ENCODE results near the gene PIK3CA. TPM values are rescaled to one million over a fixed set of nuclear protein-coding genes. Genes with fewer than 3 reads are reported as not detected.

The PIK3CA gene
- total and polyA plus RNA-seq, 3 experiments from 2014 or later, result 18.3 to 19.5 (median 18.8) TPM

DNA sequence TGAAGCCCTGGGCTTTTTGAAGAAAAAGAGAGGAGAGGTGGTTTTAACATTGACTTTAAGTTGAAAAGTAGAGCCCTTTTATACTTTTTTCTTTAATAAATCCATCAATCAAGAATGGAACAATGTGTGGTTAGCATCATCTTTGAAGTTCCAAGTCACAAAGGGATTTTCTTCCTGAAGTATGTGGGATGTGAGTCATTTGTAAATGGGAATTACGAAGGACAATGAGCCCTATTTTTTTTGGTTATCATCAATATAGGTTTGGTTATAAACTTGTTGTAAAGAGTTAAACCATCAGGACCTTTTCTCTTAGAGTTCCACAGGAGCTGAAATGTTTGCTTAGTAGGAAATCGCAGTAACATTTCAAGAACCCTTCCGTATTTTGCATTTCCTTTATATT is 38.3 kb downstream of the PIK3CA start:
- Mint-ChIP-seq H3K36me3 (peaks cover 0 to 1% (median 0%) of the 10 kb centered on the region in 3 donors), H3K4me1 (peaks cover 49 to 83% (median 82%) of the 10 kb centered on the region in 3 donors), H3K4me3 (no peak overlapping the region), H3K9me3 (no peaks in the 10 kb centered on the region), H3K27ac (peak overlapping the region in 1 of 8 donors; percentile 15), H3K27me3 (no peaks in the 10 kb centered on the region)
- no peak for DNase-seq
- H3K36me3 ChIP-seq (ENCODE audit: insufficient read depth, low read length), result no peaks in the 10 kb centered on the region
- ChIA-PET POLR2A (no interaction called here), CTCF (interaction anchor here (1.1 kb wide), 1 partner anchor 23 kb away, joined by 6 read pairs; no protein-coding TSS in a partner anchor)
- peaks cover 16% of the 10 kb centered on the region for H3K4me1 ChIP-seq (ENCODE audit: insufficient read depth, low read length)
- no peaks in the 10 kb centered on the region for H3K27me3 ChIP-seq (ENCODE audit: insufficient read depth, low read length, poor library complexity, severe bottlenecking)
- no peaks in the 10 kb centered on the region for H3K9me3 ChIP-seq (ENCODE audit: low read length)
- no peak overlapping the region for H3K4me3 ChIP-seq (ENCODE audit: low read length)
- no peak overlapping the region for H3K27ac ChIP-seq (ENCODE audit: low read depth, low read length)

DNA sequence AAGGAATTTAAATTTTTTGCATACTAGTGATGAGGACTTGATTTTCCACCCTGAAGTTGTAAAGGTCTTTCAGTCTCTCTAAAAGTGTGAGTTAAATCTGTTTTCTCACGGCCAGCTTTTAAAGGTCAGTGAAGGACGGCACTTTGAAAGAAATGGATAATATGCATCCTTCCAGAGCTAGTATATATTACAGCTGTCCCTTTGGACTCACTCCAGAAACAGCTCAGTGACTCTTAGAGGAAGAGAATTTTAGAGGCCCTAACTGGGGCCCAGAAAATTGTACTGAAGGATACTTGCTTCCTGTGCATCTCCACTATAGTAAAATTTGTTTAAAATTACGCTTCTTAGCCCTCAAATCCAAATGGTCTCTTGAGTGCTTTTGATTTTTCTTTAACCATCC is 41.6 kb downstream of the PIK3CA start:
- H3K9me3 ChIP-seq (ENCODE audit: low read length), result no peaks in the 10 kb centered on the region
- H3K4me3 ChIP-seq (ENCODE audit: low read length), result no peak overlapping the region
- no peaks in the 10 kb centered on the region for H3K9me3 Mint-ChIP-seq
- no peaks in the 10 kb centered on the region for H3K27me3 Mint-ChIP-seq
- POLR2A ChIA-PET, result no interaction called here
- H3K36me3 ChIP-seq (ENCODE audit: insufficient read depth, low read length), result no peaks in the 10 kb centered on the region
- no peak overlapping the region for H3K4me3 Mint-ChIP-seq
- H3K27ac ChIP-seq (ENCODE audit: low read depth, low read length), result no peak overlapping the region
- peaks cover 8% of the 10 kb centered on the region for H3K4me1 ChIP-seq (ENCODE audit: insufficient read depth, low read length)
- no peak overlapping the region for H3K27ac Mint-ChIP-seq
- H3K4me1 Mint-ChIP-seq, result peaks cover 43 to 74% (median 71%) of the 10 kb centered on the region in 3 donors
- CTCF ChIA-PET, result no interaction called here
- no peak for DNase-seq
- H3K36me3 Mint-ChIP-seq, result peaks cover 0 to 1% (median 0%) of the 10 kb centered on the region in 3 donors
- H3K27me3 ChIP-seq (ENCODE audit: insufficient read depth, low read length, poor library complexity, severe bottlenecking), result no peaks in the 10 kb centered on the region

DNA sequence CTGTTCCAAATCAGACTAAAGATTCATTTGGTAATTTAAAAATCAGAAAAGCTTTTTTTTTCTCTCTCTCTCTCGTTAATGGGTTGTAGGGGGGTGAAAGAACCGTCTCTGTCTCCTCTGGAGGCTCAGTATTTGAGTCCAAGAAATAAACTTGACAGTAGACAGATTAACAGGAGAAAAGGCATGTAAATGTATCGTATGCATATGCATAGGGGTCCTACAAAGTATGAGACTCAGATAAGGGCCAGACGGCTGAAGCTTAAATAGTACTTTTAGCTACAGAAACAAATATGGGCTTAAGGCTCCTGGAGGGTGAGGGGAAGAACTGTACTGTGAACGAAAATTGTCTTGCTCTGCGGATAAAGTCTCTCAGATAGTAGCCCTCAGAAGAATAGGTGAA is 42.4 kb downstream of the PIK3CA start:
- no peak overlapping the region for H3K4me3 Mint-ChIP-seq
- Histone ChIP-seq H3K36me3 (ENCODE audit: insufficient read depth, low read length) (no peaks in the 10 kb centered on the region), H3K4me3 (ENCODE audit: low read length) (no peak overlapping the region), H3K27ac (ENCODE audit: low read depth, low read length) (no peak overlapping the region), H3K27me3 (ENCODE audit: insufficient read depth, low read length, poor library complexity, severe bottlenecking) (no peaks in the 10 kb centered on the region), H3K4me1 (ENCODE audit: insufficient read depth, low read length) (peaks cover 16% of the 10 kb centered on the region), H3K9me3 (ENCODE audit: low read length) (no peaks in the 10 kb centered on the region)
- H3K27me3 Mint-ChIP-seq, result no peaks in the 10 kb centered on the region
- CTCF ChIA-PET, result no interaction called here
- H3K9me3 Mint-ChIP-seq, result no peaks in the 10 kb centered on the region
- H3K4me1 Mint-ChIP-seq, result peaks cover 44 to 74% (median 71%) of the 10 kb centered on the region in 3 donors
- POLR2A ChIA-PET, result no interaction called here
- no peak for DNase-seq
- peaks cover 0 to 1% (median 0%) of the 10 kb centered on the region in 3 donors for H3K36me3 Mint-ChIP-seq
- peak overlapping the region in 3 of 8 donors; percentile 5 to 69 (median 58) for H3K27ac Mint-ChIP-seq

DNA sequence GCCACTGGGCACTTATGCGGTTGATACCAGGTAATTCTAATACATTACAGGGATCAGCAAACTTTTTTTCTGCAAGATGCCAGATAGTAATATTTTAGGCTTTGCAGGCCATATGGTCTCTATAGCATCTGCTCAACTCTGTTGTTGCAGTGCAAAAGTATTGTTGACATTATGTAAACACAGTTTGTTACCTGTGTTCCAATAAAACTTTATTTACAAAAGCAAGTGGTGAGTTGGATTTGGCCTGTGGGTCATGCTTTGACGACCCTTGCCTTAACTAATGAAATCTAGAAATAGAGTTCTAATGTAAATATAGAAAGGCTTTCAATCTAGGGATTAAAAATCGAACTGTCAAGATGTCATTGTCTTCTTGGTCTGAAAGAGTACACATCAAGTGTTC is 44.4 kb downstream of the PIK3CA start:
- Histone ChIP-seq H3K9me3 (ENCODE audit: low read length) (no peaks in the 10 kb centered on the region), H3K36me3 (ENCODE audit: insufficient read depth, low read length) (no peaks in the 10 kb centered on the region), H3K27ac (ENCODE audit: low read depth, low read length) (no peak overlapping the region), H3K4me1 (ENCODE audit: insufficient read depth, low read length) (peaks cover 28% of the 10 kb centered on the region), H3K4me3 (ENCODE audit: low read length) (no peak overlapping the region), H3K27me3 (ENCODE audit: insufficient read depth, low read length, poor library complexity, severe bottlenecking) (no peaks in the 10 kb centered on the region)
- no peak for DNase-seq
- H3K4me1 Mint-ChIP-seq, result peaks cover 48 to 80% (median 77%) of the 10 kb centered on the region in 3 donors
- H3K27ac Mint-ChIP-seq, result peak overlapping the region in 3 of 8 donors; percentile 16 to 80 (median 26)
- no peaks in the 10 kb centered on the region for H3K9me3 Mint-ChIP-seq
- POLR2A ChIA-PET, result no interaction called here
- no peak overlapping the region for H3K4me3 Mint-ChIP-seq
- CTCF ChIA-PET, result no interaction called here
- H3K36me3 Mint-ChIP-seq, result peaks cover 0 to 1% (median 0%) of the 10 kb centered on the region in 3 donors
- H3K27me3 Mint-ChIP-seq, result no peaks in the 10 kb centered on the region

DNA sequence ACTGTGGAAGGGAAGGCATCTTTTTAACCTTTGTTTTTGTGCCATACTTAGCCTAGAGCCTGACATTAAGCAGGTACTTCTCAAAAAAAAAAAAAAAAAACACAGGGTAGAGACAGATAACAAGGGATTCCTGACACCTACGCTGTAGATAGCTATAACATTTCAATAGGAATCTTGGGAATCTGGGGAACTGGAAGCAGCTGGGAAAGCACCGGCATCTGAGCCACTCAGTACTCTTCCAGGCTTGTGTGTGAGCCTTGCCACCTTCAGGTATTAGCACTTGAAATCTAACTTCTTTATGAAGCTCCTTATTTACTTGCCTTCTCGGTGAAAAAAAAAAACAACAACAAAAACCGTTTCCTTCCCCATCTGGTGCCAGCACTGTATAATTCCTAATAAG is 46.8 kb downstream of the PIK3CA start:
- POLR2A ChIA-PET, result interaction anchor here (1.6 kb wide), 1 partner anchor 46 kb away, joined by 8 read pairs; the partner anchor contains the start of gene PIK3CA
- H3K4me1 Mint-ChIP-seq, result peaks cover 47 to 76% (median 71%) of the 10 kb centered on the region in 3 donors

DNA sequence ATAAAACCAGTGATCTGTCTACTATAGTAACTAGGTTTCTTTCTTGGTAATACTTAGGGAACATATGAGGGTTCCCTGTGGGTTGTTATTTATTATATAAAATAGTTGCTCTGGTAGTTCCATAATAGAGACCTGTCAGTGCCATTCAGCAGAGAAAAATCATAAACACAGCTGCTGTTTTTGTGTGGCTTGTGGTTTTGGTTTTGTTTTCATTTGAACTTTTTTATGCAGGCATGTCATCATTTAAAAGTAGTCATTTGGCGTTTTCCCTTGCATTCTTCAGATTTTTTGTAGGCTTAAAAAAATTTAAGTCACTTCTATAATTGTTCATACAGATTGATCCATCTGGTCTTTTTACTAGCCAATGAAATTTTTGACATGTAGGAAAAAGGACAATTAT is 47.9 kb downstream of the PIK3CA start:
- Mint-ChIP-seq H3K27ac (peak overlapping the region in 6 of 8 donors; percentile 4 to 83 (median 68)), H3K4me1 (peaks cover 41 to 64% (median 64%) of the 10 kb centered on the region in 3 donors), H3K36me3 (peaks cover 4 to 16% (median 9%) of the 10 kb centered on the region in 3 donors), H3K4me3 (peak overlapping the region in 5 of 7 donors; percentile 18 to 62 (median 34)), H3K9me3 (no peaks in the 10 kb centered on the region), H3K27me3 (no peaks in the 10 kb centered on the region)
- POLR2A ChIA-PET, result interaction anchor here (1.6 kb wide), 1 partner anchor 48 kb away, joined by 8 read pairs; the partner anchor contains the start of gene PIK3CA
- H3K9me3 ChIP-seq (ENCODE audit: low read length), result no peaks in the 10 kb centered on the region
- CTCF ChIA-PET, result interaction anchor here (1.3 to 1.7 kb wide), 2 partner anchors 11 to 45 kb away, joined by 3 to 4 read pairs; no protein-coding TSS in a partner anchor
- peaks cover 25% of the 10 kb centered on the region for H3K4me1 ChIP-seq (ENCODE audit: insufficient read depth, low read length)
- DNase-seq, result peak in 2 of 5 donors; percentile 32 to 57
- no peak overlapping the region for H3K27ac ChIP-seq (ENCODE audit: low read depth, low read length)
- no peak overlapping the region for H3K4me3 ChIP-seq (ENCODE audit: low read length)
- no peaks in the 10 kb centered on the region for H3K36me3 ChIP-seq (ENCODE audit: insufficient read depth, low read length)
- H3K27me3 ChIP-seq (ENCODE audit: insufficient read depth, low read length, poor library complexity, severe bottlenecking), result no peaks in the 10 kb centered on the region

More for the DNA sequence above, 46.8 kb downstream of the PIK3CA start:
- H3K4me1 ChIP-seq (ENCODE audit: insufficient read depth, low read length), result peaks cover 25% of the 10 kb centered on the region
- Mint-ChIP-seq H3K9me3 (no peaks in the 10 kb centered on the region), H3K27ac (peak overlapping the region in 7 of 8 donors; percentile 11 to 78 (median 38)), H3K27me3 (no peaks in the 10 kb centered on the region), H3K36me3 (peaks cover 0 to 10% (median 4%) of the 10 kb centered on the region in 3 donors), H3K4me3 (no peak overlapping the region)
- H3K4me3 ChIP-seq (ENCODE audit: low read length), result no peak overlapping the region
- CTCF ChIA-PET, result interaction anchor here (0.9 to 2.0 kb wide), 4 partner anchors 11 to 126 kb away, joined by 3 to 6 read pairs (median 4); no protein-coding TSS in a partner anchor
- H3K27me3 ChIP-seq (ENCODE audit: insufficient read depth, low read length, poor library complexity, severe bottlenecking), result no peaks in the 10 kb centered on the region
- H3K27ac ChIP-seq (ENCODE audit: low read depth, low read length), result no peak overlapping the region
- no peaks in the 10 kb centered on the region for H3K9me3 ChIP-seq (ENCODE audit: low read length)
- no peaks in the 10 kb centered on the region for H3K36me3 ChIP-seq (ENCODE audit: insufficient read depth, low read length)
- DNase-seq, result no peak

DNA sequence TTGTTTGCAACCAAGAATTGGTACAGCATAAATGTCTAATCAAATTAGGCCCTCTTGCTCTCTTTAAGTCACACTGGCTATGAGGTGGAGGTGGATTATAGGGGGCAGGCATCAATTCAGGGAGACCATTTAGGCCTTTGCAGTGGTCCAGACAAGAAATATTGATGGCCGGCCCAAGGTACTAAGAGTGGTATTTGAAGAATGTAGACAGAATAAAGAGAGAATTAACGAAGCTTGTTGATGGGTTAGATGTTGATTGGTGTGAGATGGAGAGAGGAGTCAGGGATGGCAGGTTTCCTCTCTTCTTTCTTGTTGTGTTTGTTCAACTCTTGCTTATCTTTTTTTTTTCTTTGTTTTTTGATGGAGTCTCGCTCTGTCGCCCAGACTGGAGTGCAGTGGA is 48.5 kb downstream of the PIK3CA start:
- Mint-ChIP-seq H3K27ac (peak overlapping the region in 3 of 8 donors; percentile 0 to 71 (median 65)), H3K27me3 (no peaks in the 10 kb centered on the region), H3K36me3 (peaks cover 4 to 21% (median 12%) of the 10 kb centered on the region in 3 donors), H3K4me1 (peaks cover 40 to 64% (median 62%) of the 10 kb centered on the region in 3 donors), H3K9me3 (no peaks in the 10 kb centered on the region), H3K4me3 (peak overlapping the region in 1 of 7 donors; percentile 34)
- ChIA-PET CTCF (interaction anchor here (1.7 kb wide), 1 partner anchor 10 kb away, joined by 4 read pairs; no protein-coding TSS in a partner anchor), POLR2A (interaction anchor here (1.6 kb wide), 1 partner anchor 48 kb away, joined by 8 read pairs; the partner anchor contains the start of gene PIK3CA)
- Histone ChIP-seq H3K4me3 (ENCODE audit: low read length) (no peak overlapping the region), H3K27ac (ENCODE audit: low read depth, low read length) (no peak overlapping the region), H3K4me1 (ENCODE audit: insufficient read depth, low read length) (peaks cover 25% of the 10 kb centered on the region), H3K9me3 (ENCODE audit: low read length) (no peaks in the 10 kb centered on the region), H3K27me3 (ENCODE audit: insufficient read depth, low read length, poor library complexity, severe bottlenecking) (no peaks in the 10 kb centered on the region), H3K36me3 (ENCODE audit: insufficient read depth, low read length) (no peaks in the 10 kb centered on the region)
- no peak for DNase-seq

DNA sequence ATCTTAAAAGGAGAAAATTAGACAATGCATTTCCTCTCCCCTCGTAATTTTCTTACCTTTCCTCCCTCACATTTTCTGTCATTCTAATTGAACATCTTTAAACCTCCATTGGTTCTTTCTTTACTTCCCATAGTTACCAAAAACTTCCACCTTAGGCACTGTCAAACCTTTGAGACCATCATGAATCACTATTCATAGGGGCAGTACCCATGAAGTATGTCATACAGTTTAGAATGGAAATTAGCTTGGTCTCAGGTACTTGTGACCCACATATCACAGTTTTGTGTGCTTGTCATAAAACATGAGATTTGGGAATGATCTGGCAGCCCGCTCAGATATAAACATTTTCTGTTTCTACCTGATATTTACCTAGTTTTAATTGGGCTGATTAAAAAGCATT is 52.6 kb downstream of the PIK3CA start:
- DNase-seq, result no peak
- Histone ChIP-seq H3K4me3 (ENCODE audit: low read length) (no peak overlapping the region), H3K9me3 (ENCODE audit: low read length) (no peaks in the 10 kb centered on the region), H3K27ac (ENCODE audit: low read depth, low read length) (no peak overlapping the region), H3K27me3 (ENCODE audit: insufficient read depth, low read length, poor library complexity, severe bottlenecking) (no peaks in the 10 kb centered on the region), H3K36me3 (ENCODE audit: insufficient read depth, low read length) (no peaks in the 10 kb centered on the region), H3K4me1 (ENCODE audit: insufficient read depth, low read length) (peaks cover 10% of the 10 kb centered on the region)
- peaks cover 9 to 51% (median 20%) of the 10 kb centered on the region in 3 donors for H3K36me3 Mint-ChIP-seq
- peaks cover 17 to 34% (median 30%) of the 10 kb centered on the region in 3 donors for H3K4me1 Mint-ChIP-seq
- no peak overlapping the region for H3K27ac Mint-ChIP-seq
- H3K9me3 Mint-ChIP-seq, result no peaks in the 10 kb centered on the region
- POLR2A ChIA-PET, result no interaction called here
- H3K27me3 Mint-ChIP-seq, result no peaks in the 10 kb centered on the region
- CTCF ChIA-PET, result no interaction called here
- no peak overlapping the region for H3K4me3 Mint-ChIP-seq

All from CD8-positive, alpha-beta memory T cell (primary cell).